Measurements from ENCODE around the gene PRKG1. TPM values are rescaled to one million over a fixed set of nuclear protein-coding genes. Genes with fewer than 3 reads are reported as not detected.

The PRKG1 gene
- total and polyA plus RNA-seq, 4 donors: 26.2 to 199 (median 94.1) TPM

- H3K9me3 ChIP-seq (ENCODE audit: control insufficient read depth, low read length): no peaks in the 10 kb centered on the region
- no peak overlapping the region for H3K27ac ChIP-seq (ENCODE audit: low read depth in 1 of 2, low read length in 2 of 2)
- ATAC-seq (ENCODE audit: low FRiP score) (no peak), DNase-seq (no peak)
- H3K36me3 ChIP-seq (ENCODE audit: control insufficient read depth in 1 of 2, insufficient read depth in 2 of 2, low read length in 1 of 2): no peaks in the 10 kb centered on the region
- intact Hi-C loops (cut with DNase I): no loop called here
- H3K27me3 ChIP-seq (ENCODE audit: control insufficient read depth in 1 of 2, insufficient read depth in 2 of 2, low read length in 1 of 2): no peaks in the 10 kb centered on the region
- 93 to 95% methylated on average over 1 of the region's 1 CpG for WGBS, 2 donors
- H3K4me3 ChIP-seq (ENCODE audit: low read length in 2 of 2): no peak overlapping the region
- H3K4me1 ChIP-seq (ENCODE audit: control insufficient read depth in 1 of 2, insufficient read depth in 2 of 2, low read length in 2 of 2): peaks cover 0 to 4% of the 10 kb centered on the region in 2 donors
Measured at GRCh38 chr10:51651063-51651462, 576.8 kb downstream of the PRKG1 start.

GRCh38 chr10:51653025-51653424 lies 578.7 kb downstream of the PRKG1 start:
- ATAC-seq (ENCODE audit: low FRiP score): no peak
- Histone ChIP-seq H3K9me3 (ENCODE audit: control insufficient read depth, low read length) (no peaks in the 10 kb centered on the region), H3K27me3 (ENCODE audit: control insufficient read depth in 1 of 2, insufficient read depth in 2 of 2, low read length in 1 of 2) (no peaks in the 10 kb centered on the region), H3K36me3 (ENCODE audit: control insufficient read depth in 1 of 2, insufficient read depth in 2 of 2, low read length in 1 of 2) (no peaks in the 10 kb centered on the region), H3K27ac (ENCODE audit: low read depth in 1 of 2, low read length in 2 of 2) (no peak overlapping the region), H3K4me1 (ENCODE audit: control insufficient read depth in 1 of 2, insufficient read depth in 2 of 2, low read length in 2 of 2) (peaks cover 2 to 13% of the 10 kb centered on the region in 2 donors), H3K4me3 (ENCODE audit: low read length in 2 of 2) (no peak overlapping the region)
- intact Hi-C loops (cut with DNase I): no loop called here
- DNase-seq: no peak

- Histone ChIP-seq H3K9me3 (ENCODE audit: control insufficient read depth, low read length) (no peaks in the 10 kb centered on the region), H3K27ac (ENCODE audit: low read depth in 1 of 2, low read length in 2 of 2) (peak overlapping the region in 1 of 2 donors; percentile 57), H3K36me3 (ENCODE audit: control insufficient read depth in 1 of 2, insufficient read depth in 2 of 2, low read length in 1 of 2) (no peaks in the 10 kb centered on the region), H3K4me3 (ENCODE audit: low read length in 2 of 2) (no peak overlapping the region), H3K4me1 (ENCODE audit: control insufficient read depth in 1 of 2, insufficient read depth in 2 of 2, low read length in 2 of 2) (peaks cover 5 to 16% of the 10 kb centered on the region in 2 donors), H3K27me3 (ENCODE audit: control insufficient read depth in 1 of 2, insufficient read depth in 2 of 2, low read length in 1 of 2) (no peaks in the 10 kb centered on the region)
- WGBS, 2 donors: 66 to 76% methylated on average over 1 of the region's 1 CpG
- ATAC-seq (ENCODE audit: low FRiP score) (no peak), DNase-seq (no peak)
- intact Hi-C loops (cut with DNase I): no loop called here
Measured at GRCh38 chr10:51654918-51655317, 580.6 kb downstream of the PRKG1 start.

- DNase-seq (no peak), ATAC-seq (ENCODE audit: low FRiP score) (no peak)
- H3K27me3 ChIP-seq (ENCODE audit: control insufficient read depth in 1 of 2, insufficient read depth in 2 of 2, low read length in 1 of 2): no peaks in the 10 kb centered on the region
- H3K4me3 ChIP-seq (ENCODE audit: low read length in 2 of 2): no peak overlapping the region
- no peak overlapping the region for H3K27ac ChIP-seq (ENCODE audit: low read depth in 1 of 2, low read length in 2 of 2)
- 97 to 99% methylated on average over 3 of the region's 3 CpGs for whole genome bisulfite sequencing, 2 donors
- intact Hi-C loops (cut with DNase I): no loop called here
- H3K4me1 ChIP-seq (ENCODE audit: control insufficient read depth in 1 of 2, insufficient read depth in 2 of 2, low read length in 2 of 2): peaks cover 5 to 12% of the 10 kb centered on the region in 2 donors
- H3K36me3 ChIP-seq (ENCODE audit: control insufficient read depth in 1 of 2, insufficient read depth in 2 of 2, low read length in 1 of 2): no peaks in the 10 kb centered on the region
- H3K9me3 ChIP-seq (ENCODE audit: control insufficient read depth, low read length): no peaks in the 10 kb centered on the region
Measured at GRCh38 chr10:51656503-51656902, 582.2 kb downstream of the PRKG1 start.

GRCh38 chr10:51658000-51658399 lies 583.7 kb downstream of the PRKG1 start:
- H3K4me1 ChIP-seq (ENCODE audit: control insufficient read depth in 1 of 2, insufficient read depth in 2 of 2, low read length in 2 of 2): peaks cover 5 to 12% of the 10 kb centered on the region in 2 donors
- peak overlapping the region in 1 of 2 donors; percentile 28 for H3K27ac ChIP-seq (ENCODE audit: low read depth in 1 of 2, low read length in 2 of 2)
- no peak overlapping the region for H3K4me3 ChIP-seq (ENCODE audit: low read length in 2 of 2)
- no peaks in the 10 kb centered on the region for H3K36me3 ChIP-seq (ENCODE audit: control insufficient read depth in 1 of 2, insufficient read depth in 2 of 2, low read length in 1 of 2)
- ATAC-seq (ENCODE audit: low FRiP score) (no peak), DNase-seq (no peak)
- intact Hi-C loops (cut with DNase I): no loop called here
- no peaks in the 10 kb centered on the region for H3K9me3 ChIP-seq (ENCODE audit: control insufficient read depth, low read length)
- H3K27me3 ChIP-seq (ENCODE audit: control insufficient read depth in 1 of 2, insufficient read depth in 2 of 2, low read length in 1 of 2): no peaks in the 10 kb centered on the region
- 73 to 76% methylated on average over 2 of the region's 2 CpGs for WGBS, 2 donors

GRCh38 chr10:51659344-51659743 lies 585.1 kb downstream of the PRKG1 start:
- Histone ChIP-seq H3K4me3 (ENCODE audit: low read length in 2 of 2) (no peak overlapping the region), H3K27me3 (ENCODE audit: control insufficient read depth in 1 of 2, insufficient read depth in 2 of 2, low read length in 1 of 2) (no peaks in the 10 kb centered on the region), H3K27ac (ENCODE audit: low read depth in 1 of 2, low read length in 2 of 2) (no peak overlapping the region), H3K9me3 (ENCODE audit: control insufficient read depth, low read length) (no peaks in the 10 kb centered on the region), H3K4me1 (ENCODE audit: control insufficient read depth in 1 of 2, insufficient read depth in 2 of 2, low read length in 2 of 2) (peaks cover 5 to 12% of the 10 kb centered on the region in 2 donors), H3K36me3 (ENCODE audit: control insufficient read depth in 1 of 2, insufficient read depth in 2 of 2, low read length in 1 of 2) (no peaks in the 10 kb centered on the region)
- ATAC-seq (ENCODE audit: low FRiP score) (no peak), DNase-seq (no peak)
- 90 to 100% methylated on average over 1 of the region's 1 CpG for WGBS, 2 donors
- intact Hi-C loops (cut with DNase I): no loop called here

GRCh38 chr10:51663086-51663485 lies 588.8 kb downstream of the PRKG1 start:
- Histone ChIP-seq H3K9me3 (ENCODE audit: control insufficient read depth, low read length) (no peaks in the 10 kb centered on the region), H3K27ac (ENCODE audit: low read depth in 1 of 2, low read length in 2 of 2) (no peak overlapping the region), H3K4me3 (ENCODE audit: low read length in 2 of 2) (no peak overlapping the region), H3K36me3 (ENCODE audit: control insufficient read depth in 1 of 2, insufficient read depth in 2 of 2, low read length in 1 of 2) (no peaks in the 10 kb centered on the region), H3K4me1 (ENCODE audit: control insufficient read depth in 1 of 2, insufficient read depth in 2 of 2, low read length in 2 of 2) (peaks cover 3 to 7% of the 10 kb centered on the region in 2 donors), H3K27me3 (ENCODE audit: control insufficient read depth in 1 of 2, insufficient read depth in 2 of 2, low read length in 1 of 2) (no peaks in the 10 kb centered on the region)
- ATAC-seq (ENCODE audit: low FRiP score) (no peak), DNase-seq (no peak)
- intact Hi-C loops (cut with DNase I): no loop called here
- WGBS, 2 donors: 90% methylated on average over 3 of the region's 3 CpGs

GRCh38 chr10:51666456-51666855 lies 592.2 kb downstream of the PRKG1 start:
- Histone ChIP-seq H3K27me3 (ENCODE audit: control insufficient read depth in 1 of 2, insufficient read depth in 2 of 2, low read length in 1 of 2) (no peaks in the 10 kb centered on the region), H3K36me3 (ENCODE audit: control insufficient read depth in 1 of 2, insufficient read depth in 2 of 2, low read length in 1 of 2) (no peaks in the 10 kb centered on the region), H3K4me1 (ENCODE audit: control insufficient read depth in 1 of 2, insufficient read depth in 2 of 2, low read length in 2 of 2) (peaks cover 0 to 5% of the 10 kb centered on the region in 2 donors), H3K4me3 (ENCODE audit: low read length in 2 of 2) (no peak overlapping the region), H3K27ac (ENCODE audit: low read depth in 1 of 2, low read length in 2 of 2) (no peak overlapping the region), H3K9me3 (ENCODE audit: control insufficient read depth, low read length) (no peaks in the 10 kb centered on the region)
- intact Hi-C loops (cut with DNase I): no loop called here
- ATAC-seq (ENCODE audit: low FRiP score) (no peak), DNase-seq (no peak)

GRCh38 chr10:51667678-51668335 lies 593.5 kb downstream of the PRKG1 start:
- intact Hi-C loops (cut with DNase I): no loop called here
- H3K4me1 ChIP-seq (ENCODE audit: control insufficient read depth in 1 of 2, insufficient read depth in 2 of 2, low read length in 2 of 2): peaks cover 0 to 5% of the 10 kb centered on the region in 2 donors
- no peaks in the 10 kb centered on the region for H3K36me3 ChIP-seq (ENCODE audit: control insufficient read depth in 1 of 2, insufficient read depth in 2 of 2, low read length in 1 of 2)
- H3K27ac ChIP-seq (ENCODE audit: low read depth in 1 of 2, low read length in 2 of 2): peak overlapping the region in 1 of 2 donors; percentile 30
- no peaks in the 10 kb centered on the region for H3K9me3 ChIP-seq (ENCODE audit: control insufficient read depth, low read length)
- ATAC-seq (ENCODE audit: low FRiP score) (no peak), DNase-seq (no peak)
- H3K27me3 ChIP-seq (ENCODE audit: control insufficient read depth in 1 of 2, insufficient read depth in 2 of 2, low read length in 1 of 2): no peaks in the 10 kb centered on the region
- WGBS, 2 donors: 1 to 2% methylated on average over 1 of the region's 1 CpG
- H3K4me3 ChIP-seq (ENCODE audit: low read length in 2 of 2): no peak overlapping the region
